Muscle of leg (tissue), 16 donors: ENCODE data around the gene BAG5. TPM values are rescaled to one million over a fixed set of nuclear protein-coding genes. Genes with fewer than 3 reads are reported as not detected.
A peak's percentile ranks its signal among the peaks of the same experiment; 100 is the strongest.
"Not testable (repeated sequence)": the region's sequence is repeated elsewhere in the genome, so short reads cannot be mapped to it uniquely, and the experiment has no call there.

Source experiments
- DNase-seq: peaks from one replicate; pipeline ENCODE4 v3.0.0; 2013
- H3K27ac ChIP-seq: one replicate; pipeline ENCODE4 v1.5.1; 2013; ENCODE audit warnings: mild to moderate bottlenecking, low read length, control low read depth
- H3K27me3 ChIP-seq: one replicate; pipeline ENCODE4 v1.6.1; 2013; ENCODE audit warnings: low read length; ENCODE audit not compliant: control insufficient read depth, insufficient read depth
- H3K36me3 ChIP-seq: one replicate; pipeline ENCODE4 v1.6.1; 2013; ENCODE audit warnings: low read length; ENCODE audit not compliant: control insufficient read depth, insufficient read depth
- H3K4me1 ChIP-seq: one replicate; pipeline ENCODE4 v1.6.1; 2013; ENCODE audit warnings: low read length; ENCODE audit not compliant: control insufficient read depth, insufficient read depth
- H3K4me3 ChIP-seq: one replicate; pipeline ENCODE4 v1.5.1; 2013; ENCODE audit warnings: low read length, control low read depth
- H3K9me3 ChIP-seq: replicated peaks from 2 replicates; pipeline ENCODE4 v1.6.1; 2013; ENCODE audit warnings: low read depth, low read length; ENCODE audit not compliant: control insufficient read depth
- WGBS: methylation state at CpG from one replicate; pipeline ENCODE4 v1.1.5; 2013; ENCODE audit warnings: missing lambda C conversion rate; ENCODE audit not compliant: insufficient coverage; 5-methylcytosine and 5-hydroxymethylcytosine counted together
- long read RNA-seq, 11 donors: transcript quantifications; one replicate each; lab custom pipeline, GENCODE V29; 2026
- polyA plus RNA-seq, 8 donors: library from polyadenylated mRNA; unstranded; fragments of 120-200 nt; gene quantifications; one replicate each; pipeline versions ENCODE4 v1.2.1 to v1.2.3, GENCODE V29; 2013; ENCODE audit warnings: inconsistent platforms in 1 of 8, low replicate concordance in 1 of 8; ENCODE audit not compliant: insufficient read length in 8 of 8, insufficient read depth in 1 of 8
- total RNA-seq: library from RNA; stranded (reverse); fragments of 120-200 nt; gene quantifications from one replicate; pipeline ENCODE4 v1.2.4, GENCODE V29; 2013

BAG5 gene
- total RNA-seq (17.8 TPM), polyA plus RNA-seq (10 to 100 TPM; 14.3 to 23.3 (median 19.7) TPM)
- long read RNA-seq, donor 1, full-length matches to known transcripts: 5 of 5 reads
- long read RNA-seq, donor 1, partial matches to known transcripts: 0 of 5 reads
- long read RNA-seq, donor 1, other reads (novel, unspliced or antisense): 0 of 5 reads
- long read RNA-seq, donor 2, partial matches to known transcripts: 0 of 9 reads
- long read RNA-seq, donor 2, other reads (novel, unspliced or antisense): 9 of 9 reads
- long read RNA-seq, donor 3, full-length matches to known transcripts: 10 of 10 reads
- long read RNA-seq, donor 3, partial matches to known transcripts: 0 of 10 reads
- long read RNA-seq, donor 3, other reads (novel, unspliced or antisense): 0 of 10 reads
- long read RNA-seq, donor 4, full-length matches to known transcripts: 5 of 5 reads
- long read RNA-seq, donor 4, partial matches to known transcripts: 0 of 5 reads
- long read RNA-seq, donor 4, other reads (novel, unspliced or antisense): 0 of 5 reads
- long read RNA-seq, donor 5, full-length matches to known transcripts: 8 of 8 reads
- long read RNA-seq, donor 5, partial matches to known transcripts: 0 of 8 reads
- long read RNA-seq, donor 5, other reads (novel, unspliced or antisense): 0 of 8 reads
- long read RNA-seq, donor 6, full-length matches to known transcripts: 4 of 123 reads
- long read RNA-seq, donor 6, partial matches to known transcripts: 16 of 123 reads
- long read RNA-seq, donor 6, other reads (novel, unspliced or antisense): 103 of 123 reads
- long read RNA-seq, donor 7, full-length matches to known transcripts: 4 of 59 reads
- long read RNA-seq, donor 7, partial matches to known transcripts: 5 of 59 reads
- long read RNA-seq, donor 7, other reads (novel, unspliced or antisense): 50 of 59 reads
- long read RNA-seq, donor 8, full-length matches to known transcripts: 9 of 9 reads
- long read RNA-seq, donor 8, partial matches to known transcripts: 0 of 9 reads
- long read RNA-seq, donor 8, other reads (novel, unspliced or antisense): 0 of 9 reads
- long read RNA-seq, donor 9, full-length matches to known transcripts: 9 of 41 reads
- long read RNA-seq, donor 9, partial matches to known transcripts: 32 of 41 reads
- long read RNA-seq, donor 9, other reads (novel, unspliced or antisense): 0 of 41 reads
- long read RNA-seq, donor 10, full-length matches to known transcripts: 7 of 7 reads
- long read RNA-seq, donor 10, partial matches to known transcripts: 0 of 7 reads
- long read RNA-seq, donor 10, other reads (novel, unspliced or antisense): 0 of 7 reads
- long read RNA-seq, donor 11, full-length matches to known transcripts: 5 of 5 reads
- long read RNA-seq, donor 11, partial matches to known transcripts: 0 of 5 reads
- long read RNA-seq, donor 11, other reads (novel, unspliced or antisense): 0 of 5 reads

- 0% methylated on average over 105 of the region's 109 CpGs for WGBS
- peak; percentile 94 for DNase-seq
- Histone ChIP-seq H3K27ac (peak within 1 kb of the TSS; percentile 87), H3K4me1 (peaks cover 37% of the 10 kb centered on the region), H3K36me3 (peaks cover 21% of the 10 kb centered on the region), H3K4me3 (peak within 1 kb of the TSS; percentile 95), H3K9me3 (no peaks in the 10 kb centered on the region), H3K27me3 (no peaks in the 10 kb centered on the region)
Measured at GRCh38 chr14:103562429-103563225, at the start of gene BAG5, which contains the start of gene COA8. BAG5 (minus strand) TSS chr14:103562657; CDS start chr14:103561164, 1,493 bp downstream. COA8 (plus strand) TSS chr14:103562960; CDS start chr14:103563002, 42 bp downstream.

GRCh38 chr14:103611215-103611614, 48.8 kb upstream of the BAG5 start:
- WGBS: 88% methylated on average over 1 of the region's 2 CpGs
- H3K4me1 ChIP-seq: peaks cover 21% of the 10 kb centered on the region
- no peak for DNase-seq
- H3K27ac ChIP-seq: no peak overlapping the region
- peaks cover 10% of the 10 kb centered on the region for H3K9me3 ChIP-seq
- H3K36me3 ChIP-seq: no peaks in the 10 kb centered on the region
- no peak overlapping the region for H3K4me3 ChIP-seq
- peaks cover 8% of the 10 kb centered on the region for H3K27me3 ChIP-seq

GRCh38 chr14:103609081-103609480, 46.6 kb upstream of the BAG5 start:
- H3K27me3 ChIP-seq, DNase-seq: not testable (repeated sequence)

GRCh38 chr14:103607822-103608221, 45.4 kb upstream of the BAG5 start:
- H3K27ac ChIP-seq: no peak overlapping the region
- no peak overlapping the region for H3K4me3 ChIP-seq
- peaks cover 21% of the 10 kb centered on the region for H3K4me1 ChIP-seq
- DNase-seq: no peak
- H3K36me3 ChIP-seq: no peaks in the 10 kb centered on the region
- WGBS: 22% methylated on average over 5 of the region's 15 CpGs
- peaks cover 8% of the 10 kb centered on the region for H3K27me3 ChIP-seq
- peaks cover 10% of the 10 kb centered on the region for H3K9me3 ChIP-seq

More at GRCh38 chr14:103609081-103609480, 46.6 kb upstream of the BAG5 start:
- not testable (repeated sequence) for H3K4me3 ChIP-seq, H3K9me3 ChIP-seq, H3K27ac ChIP-seq, H3K36me3 ChIP-seq
- H3K4me1 ChIP-seq: peaks cover 21% of the 10 kb centered on the region
- WGBS: no CpG with 5 or more reads among the region's 4 CpGs

GRCh38 chr14:103606963-103607668, 44.7 kb upstream of the BAG5 start:
- peaks cover 10% of the 10 kb centered on the region for H3K9me3 ChIP-seq
- H3K36me3 ChIP-seq: no peaks in the 10 kb centered on the region
- peaks cover 21% of the 10 kb centered on the region for H3K4me1 ChIP-seq
- peaks cover 8% of the 10 kb centered on the region for H3K27me3 ChIP-seq
- whole genome bisulfite sequencing: 2% methylated on average over 25 of the region's 25 CpGs
- DNase-seq: peak; percentile 99
- peak overlapping the region; percentile 18 for H3K4me3 ChIP-seq
- H3K27ac ChIP-seq: peak overlapping the region; percentile 59

- no peak for DNase-seq
- Histone ChIP-seq H3K4me1 (peaks cover 21% of the 10 kb centered on the region), H3K27ac (no peak overlapping the region), H3K9me3 (no peaks in the 10 kb centered on the region), H3K36me3 (no peaks in the 10 kb centered on the region), H3K4me3 (no peak overlapping the region), H3K27me3 (peaks cover 8% of the 10 kb centered on the region)
- WGBS: 89% methylated on average over 3 of the region's 5 CpGs
Measured at GRCh38 chr14:103604620-103605019, 42.2 kb upstream of the BAG5 start.

GRCh38 chr14:103600503-103600902, 38.0 kb upstream of the BAG5 start:
- H3K4me3 ChIP-seq: no peak overlapping the region
- no peaks in the 10 kb centered on the region for H3K27me3 ChIP-seq
- DNase-seq: no peak
- no CpG with 5 or more reads among the region's 5 CpGs for WGBS
- H3K27ac ChIP-seq: no peak overlapping the region
- peaks cover 11% of the 10 kb centered on the region for H3K4me1 ChIP-seq
- no peaks in the 10 kb centered on the region for H3K9me3 ChIP-seq
- no peaks in the 10 kb centered on the region for H3K36me3 ChIP-seq

- Histone ChIP-seq H3K36me3 (no peaks in the 10 kb centered on the region), H3K9me3 (no peaks in the 10 kb centered on the region), H3K27ac (no peak overlapping the region), H3K4me1 (peaks cover 25% of the 10 kb centered on the region), H3K4me3 (no peak overlapping the region), H3K27me3 (no peaks in the 10 kb centered on the region)
- WGBS: no CpG with 5 or more reads among the region's 10 CpGs
- DNase-seq: peak; percentile 58
Measured at GRCh38 chr14:103597623-103598377, 35.3 kb upstream of the BAG5 start.
